Thyroid gland (tissue), 4 donors: Measurements from ENCODE around the gene PLEKHM3.

Experiments
- CTCF ChIP-seq, 6 experiments: fragments of 200-600 bp in 3 of 6; fragments of 450-650 bp in 3 of 6; sonication (generic) in 3 of 6; IDR thresholded peaks; one replicate each; pipeline ENCODE4 v1.5.1; 2016 to 2019; ENCODE audit warnings: antibody characterized with exemption in 6 of 6, mild to moderate bottlenecking in 2 of 6, inconsistent platforms in 1 of 6, moderate library complexity in 1 of 6
- POLR2A ChIP-seq, 2 donors: fragments of 450-650 bp; IDR thresholded peaks; one replicate each; pipeline ENCODE4 v1.6.1; 2017; ENCODE audit warnings: antibody characterized with exemption in 2 of 2, mild to moderate bottlenecking in 2 of 2, moderate library complexity in 1 of 2

DNA sequence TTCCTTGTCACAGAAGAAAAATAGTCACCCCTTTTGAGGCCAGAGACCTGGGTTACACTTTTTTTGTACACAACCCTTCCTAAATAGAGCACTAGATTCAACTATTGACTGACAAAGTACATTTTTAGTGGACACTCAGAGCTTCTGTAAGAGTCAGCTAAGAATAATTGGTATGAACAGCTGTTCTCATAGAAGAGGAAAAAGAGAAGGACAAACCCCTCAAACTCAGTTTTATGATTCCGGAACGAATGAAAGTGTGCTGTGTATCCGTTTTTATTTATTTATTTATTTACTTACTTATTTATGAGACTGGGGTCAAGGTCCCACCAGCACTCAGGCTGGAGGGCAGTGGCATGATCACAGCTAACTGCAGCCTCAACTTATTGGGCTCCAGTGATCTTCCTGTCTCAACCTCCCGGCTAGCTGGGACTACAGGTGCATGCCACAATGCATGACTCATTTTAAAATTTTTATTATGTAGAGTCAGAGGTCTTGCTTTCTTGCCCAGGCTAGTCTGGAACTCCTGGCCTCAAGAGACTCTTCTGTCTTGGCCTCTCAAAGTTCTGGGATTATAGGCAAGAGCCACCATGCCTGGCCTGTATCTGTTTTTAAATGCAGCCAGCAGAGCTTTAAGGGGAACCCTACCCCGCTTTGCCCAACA lies 219.6 kb downstream of the PLEKHM3 start:
- TF ChIP-seq CTCF (IDR thresholded peaks at IDR 0.05), result no peak
- TF ChIP-seq POLR2A (IDR thresholded peaks at IDR 0.05), result no peak
